Hepatocyte (in vitro differentiated cells): ENCODE data around the gene UBE2Q1. TPM values are rescaled to one million over a fixed set of nuclear protein-coding genes. Genes with fewer than 3 reads are reported as not detected.

Experiments used
- DNase-seq: peaks from one replicate; pipeline ENCODE4 v3.0.0-alpha.2; 2016; ENCODE audit warnings: low spot score
- H2AFZ ChIP-seq: fragments of 200-600 bp; sonication (generic); 2 replicates; pipeline ENCODE4 v1.6.0; 2016; ENCODE audit warnings: antibody characterized with exemption, mild to moderate bottlenecking
- H3K27ac ChIP-seq: fragments of 200-600 bp; sonication (generic); 2 replicates; pipeline ENCODE4 v1.5.1; 2016; ENCODE audit warnings: mild to moderate bottlenecking
- H3K27me3 ChIP-seq: fragments of 200-600 bp; sonication (generic); 2 replicates; pipeline ENCODE4 v1.6.1; 2016
- H3K36me3 ChIP-seq: fragments of 200-600 bp; sonication (generic); replicated peaks from 2 replicates; pipeline ENCODE4 v1.5.1; 2016; ENCODE audit warnings: low read depth; ENCODE audit not compliant: insufficient read depth
- H3K4me1 ChIP-seq: fragments of 200-600 bp; sonication (generic); 2 replicates; pipeline ENCODE4 v1.5.1; 2016; ENCODE audit warnings: mild to moderate bottlenecking, moderate library complexity; ENCODE audit not compliant: insufficient read depth
- H3K4me2 ChIP-seq: fragments of 200-600 bp; sonication (generic); 2 replicates; pipeline ENCODE4 v1.6.0; 2016
- H3K4me3 ChIP-seq: fragments of 200-600 bp; sonication (generic); 2 replicates; pipeline ENCODE4 v1.5.1; 2016; ENCODE audit warnings: mild to moderate bottlenecking
- H3K79me2 ChIP-seq: fragments of 200-600 bp; sonication (generic); 2 replicates; pipeline ENCODE4 v1.6.0; 2017; ENCODE audit warnings: mild to moderate bottlenecking
- H3K9me2 ChIP-seq: fragments of 200-600 bp; sonication (generic); replicated peaks from 2 replicates; pipeline ENCODE4 v1.6.0; 2017; ENCODE audit warnings: mild to moderate bottlenecking; ENCODE audit not compliant: insufficient read depth
- H3K9me3 ChIP-seq: fragments of 200-600 bp; sonication (generic); 2 replicates; pipeline ENCODE4 v1.5.1; 2016; ENCODE audit warnings: low read depth, mild to moderate bottlenecking
- H4K20me1 ChIP-seq: fragments of 200-600 bp; sonication (generic); 2 replicates; pipeline ENCODE4 v1.6.0; 2016; ENCODE audit warnings: mild to moderate bottlenecking; ENCODE audit not compliant: insufficient read depth, poor library complexity, severe bottlenecking
- CTCF ChIP-seq: fragments of 200-600 bp; sonication (generic); IDR thresholded peaks from 2 replicates; pipeline ENCODE4 v1.5.1; 2016; ENCODE audit warnings: antibody characterized with exemption, mild to moderate bottlenecking; ENCODE audit not compliant: poor library complexity
- EZH2 ChIP-seq: fragments of 200-600 bp; sonication (generic); IDR thresholded peaks from 2 replicates; pipeline ENCODE4 v1.6.1; 2016; ENCODE audit warnings: antibody characterized with exemption, mild to moderate bottlenecking, borderline replicate concordance
- EZH2phosphoT487 ChIP-seq: fragments of 200-600 bp; sonication (generic); IDR thresholded peaks from one replicate; pipeline ENCODE4 v1.6.1; 2018; ENCODE audit warnings: antibody characterized with exemption, mild to moderate bottlenecking, low read depth, moderate library complexity; ENCODE audit not compliant: unreplicated experiment, severe bottlenecking
- WGBS: methylation state at CpG from one replicate; pipeline ENCODE4 v1.1.6; 2016; ENCODE audit warnings: low lambda C conversion rate; ENCODE audit errors: missing lambda C conversion rate; 5-methylcytosine and 5-hydroxymethylcytosine counted together
- polyA plus RNA-seq: library from polyadenylated mRNA; unstranded; fragments of >200 nt; fragmentation: Nextera tagmentation; extraction: Ambion mirVana; gene quantifications from 2 replicates; pipeline ENCODE4 v1.2.1, GENCODE V29; 2016
- total RNA-seq: library from RNA; depleted of rRNA; stranded (reverse); fragments of >200 nt; gene quantifications from 2 replicates; pipeline ENCODE4 v1.2.3, GENCODE V29; 2014

UBE2Q1 gene
- total and polyA plus RNA-seq, 2 experiments from 2014 or later, result 46.9 to 60.3 TPM

GRCh38 chr1:154557248-154557938 is 1.1 kb downstream of the UBE2Q1 start:
- H3K27ac ChIP-seq, result peak overlapping the region; percentile 68
- peaks cover 39% of the 10 kb centered on the region for H3K79me2 ChIP-seq
- no peaks in the 10 kb centered on the region for H3K9me3 ChIP-seq
- peaks cover 3% of the 10 kb centered on the region for H3K36me3 ChIP-seq
- TF ChIP-seq EZH2phosphoT487, result no peak
- TF ChIP-seq EZH2, result no peak
- no peak for TF ChIP-seq CTCF
- no peaks in the 10 kb centered on the region for H3K27me3 ChIP-seq
- no peaks in the 10 kb centered on the region for H3K9me2 ChIP-seq
- peak overlapping the region; percentile 93 for H3K4me2 ChIP-seq
- H4K20me1 ChIP-seq, result peaks cover 19% of the 10 kb centered on the region
- WGBS, result 19% methylated on average over 7 of the region's 7 CpGs
- DNase-seq, result no peak
- H2AFZ ChIP-seq, result peak overlapping the region; percentile 75
- peaks cover 8% of the 10 kb centered on the region for H3K4me1 ChIP-seq
- peak overlapping the region; percentile 92 for H3K4me3 ChIP-seq

DNA sequence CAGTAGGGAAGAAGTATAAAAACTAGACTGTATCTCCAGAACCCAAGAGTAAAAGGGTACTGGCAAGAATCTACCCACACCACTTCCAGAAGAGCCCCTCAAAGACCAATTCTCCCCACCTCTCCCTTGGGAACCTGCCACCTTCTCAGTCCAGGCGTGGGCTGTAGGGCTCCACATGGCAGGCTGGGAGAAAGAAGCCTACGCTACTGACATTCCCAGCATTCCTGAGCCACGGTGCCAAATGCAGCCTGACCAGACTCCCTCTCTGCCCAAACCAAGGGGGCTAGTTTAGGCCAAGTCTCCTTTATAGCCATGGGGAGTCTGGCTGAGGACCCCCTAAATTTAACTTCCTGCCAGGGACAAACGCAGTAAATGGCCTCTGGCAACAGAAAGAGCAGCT is 2.0 kb downstream of the UBE2Q1 start:
- Histone ChIP-seq H3K36me3 (peaks cover 3% of the 10 kb centered on the region), H2AFZ (no peak overlapping the region), H3K9me3 (no peaks in the 10 kb centered on the region), H3K27ac (no peak overlapping the region), H3K9me2 (no peaks in the 10 kb centered on the region), H4K20me1 (peaks cover 19% of the 10 kb centered on the region), H3K4me3 (no peak overlapping the region), H3K4me2 (peak overlapping the region; percentile 93), H3K27me3 (no peaks in the 10 kb centered on the region), H3K79me2 (peaks cover 39% of the 10 kb centered on the region), H3K4me1 (peaks cover 8% of the 10 kb centered on the region)
- no peak for DNase-seq
- 27% methylated on average over 4 of the region's 4 CpGs for WGBS
- no peak for TF ChIP-seq EZH2
- no peak for TF ChIP-seq CTCF
- TF ChIP-seq EZH2phosphoT487, result no peak

- Histone ChIP-seq H3K36me3 (peaks cover 3% of the 10 kb centered on the region), H3K27ac (no peak overlapping the region), H3K9me3 (no peaks in the 10 kb centered on the region), H3K4me1 (peaks cover 8% of the 10 kb centered on the region), H3K4me2 (no peak overlapping the region), H3K4me3 (no peak overlapping the region), H4K20me1 (peaks cover 22% of the 10 kb centered on the region), H3K27me3 (no peaks in the 10 kb centered on the region), H3K9me2 (no peaks in the 10 kb centered on the region), H2AFZ (no peak overlapping the region), H3K79me2 (peaks cover 39% of the 10 kb centered on the region)
- no peak for DNase-seq
- no peak for TF ChIP-seq EZH2
- TF ChIP-seq CTCF, result no peak
- TF ChIP-seq EZH2phosphoT487, result no peak
- 81% methylated on average over 12 of the region's 12 CpGs for WGBS
These were observed 5.1 kb downstream of the UBE2Q1 start for GRCh38 chr1:154553056-154554030.
